ENCODE measurements around the gene SHMT2.

Gene SHMT2

GRCh38 chr12:57215065-57215464 lies 14.4 kb upstream of the SHMT2 start:
- DNase-seq (ENCODE audit: low read depth): no peak

- DNase-seq (ENCODE audit: low read depth): peak; percentile 42
Measured at GRCh38 chr12:57215668-57216013, 13.9 kb upstream of the SHMT2 start.

- DNase-seq (ENCODE audit: low read depth): no peak
Measured at GRCh38 chr12:57216014-57216911, 13.2 kb upstream of the SHMT2 start, which contains the start of gene NXPH4. TSS of gene NXPH4 (plus strand) at chr12:57216794. CDS start at chr12:57216970, 176 bp downstream.

- no peak for DNase-seq (ENCODE audit: low read depth)
Measured at GRCh38 chr12:57216921-57217879, 12.3 kb upstream of the SHMT2 start.

GRCh38 chr12:57218030-57218853 lies 11.3 kb upstream of the SHMT2 start:
- no peak for DNase-seq (ENCODE audit: low read depth)

GRCh38 chr12:57219205-57219992 lies 10.1 kb upstream of the SHMT2 start:
- no peak for DNase-seq (ENCODE audit: low read depth)

GRCh38 chr12:57219993-57220754 lies 9.3 kb upstream of the SHMT2 start:
- no peak for DNase-seq (ENCODE audit: low read depth)

- no peak for DNase-seq (ENCODE audit: low read depth)
Measured at GRCh38 chr12:57220770-57221168, 8.7 kb upstream of the SHMT2 start.

- DNase-seq (ENCODE audit: low read depth): no peak
Measured at GRCh38 chr12:57221169-57221917, 8.2 kb upstream of the SHMT2 start.

GRCh38 chr12:57222286-57223190 lies 7.0 kb upstream of the SHMT2 start:
- no peak for DNase-seq (ENCODE audit: low read depth)

GRCh38 chr12:57223191-57224165 lies 6.0 kb upstream of the SHMT2 start:
- DNase-seq (ENCODE audit: low read depth): no peak

- no peak for DNase-seq (ENCODE audit: low read depth)
Measured at GRCh38 chr12:57224278-57224972, 5.1 kb upstream of the SHMT2 start.

- DNase-seq (ENCODE audit: low read depth): no peak
Measured at GRCh38 chr12:57224973-57225679, 4.4 kb upstream of the SHMT2 start.

GRCh38 chr12:57225680-57226210 lies 3.8 kb upstream of the SHMT2 start:
- no peak for DNase-seq (ENCODE audit: low read depth)

- DNase-seq (ENCODE audit: low read depth): no peak
Measured at GRCh38 chr12:57226588-57227314, 2.8 kb upstream of the SHMT2 start.
